ENCODE data around the gene IL19. TPM values are rescaled to one million over a fixed set of nuclear protein-coding genes. Genes with fewer than 3 reads are reported as not detected.

The IL19 gene
- total RNA-seq, 5 donors from 2014 or later (not counting 1 experiment from before 2014, with no cell fraction given): not detected

DNA sequence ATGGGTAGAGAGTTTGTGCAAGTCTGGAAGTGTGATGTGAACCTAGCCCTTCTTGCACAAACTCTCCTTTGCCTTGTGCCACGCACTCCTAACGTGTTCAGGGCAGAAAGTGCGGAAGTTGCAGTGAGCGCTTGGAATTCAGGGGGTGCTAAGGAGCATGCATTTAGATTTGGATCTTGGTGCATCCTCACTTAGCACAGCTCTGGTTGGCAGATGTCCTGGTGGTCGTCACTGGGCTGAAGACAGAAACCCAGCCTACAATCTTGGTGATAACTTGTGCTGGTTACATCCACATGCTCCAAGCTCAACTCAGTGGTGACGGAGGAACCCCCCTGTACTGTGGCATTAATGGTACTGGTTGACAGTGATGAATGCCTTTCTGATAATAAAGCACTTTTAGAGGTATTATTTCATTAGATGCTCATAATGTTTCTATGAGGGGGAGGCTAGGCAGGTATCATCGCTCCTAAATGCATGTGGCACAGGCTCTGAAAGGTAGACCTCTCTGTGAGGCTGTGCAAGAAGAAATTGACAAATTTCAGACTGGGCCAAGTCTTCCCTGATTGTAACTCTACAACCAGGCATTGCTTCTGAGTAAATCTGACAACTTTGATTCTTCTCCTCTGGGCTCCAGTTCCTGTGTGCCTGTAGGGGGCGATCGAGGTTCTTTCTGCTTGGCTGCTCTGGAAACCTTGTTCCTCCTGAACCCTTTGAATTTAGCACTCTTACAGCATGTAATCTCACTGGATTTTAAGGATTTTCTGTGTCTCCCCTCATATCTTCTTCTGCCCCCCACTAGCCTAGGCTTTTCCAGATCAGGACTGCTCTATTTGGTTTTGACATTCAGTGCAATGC is 45.2 kb upstream of the IL19 start:
- Histone ChIP-seq H3K27me3 (replicated peaks in 1 of 2; ENCODE audit: control insufficient read depth in 2 of 2, extremely low read depth in 1 of 2, insufficient read depth in 2 of 2, low read length in 1 of 2) (no peaks in the 10 kb centered on the region), H3K9me3 (no peaks in the 10 kb centered on the region), H3K36me3 (ENCODE audit: control insufficient read depth in 2 of 2, extremely low read depth in 1 of 2, insufficient read depth in 1 of 2, low read length in 1 of 2) (peaks cover 14 to 20% of the 10 kb centered on the region in 2 donors), H3K27ac (ENCODE audit: low read length) (no peak overlapping the region), H3K4me3 (ENCODE audit: control insufficient read depth in 1 of 2, extremely low read depth in 1 of 2, low read length in 1 of 2) (no peak overlapping the region), H3K4me1 (ENCODE audit: control insufficient read depth in 1 of 2, extremely low read depth in 1 of 2, insufficient read depth in 2 of 2, low read length in 2 of 2) (peaks cover 8 to 54% of the 10 kb centered on the region in 2 experiments)
- H3K27me3 Mint-ChIP-seq: no peaks in the 10 kb centered on the region
- CTCF ChIA-PET: interaction anchor here (0.5 to 4.4 kb wide), 29 partner anchors 8 to 258 kb away, joined by 3 to 30 read pairs (median 4); no protein-coding TSS in a partner anchor
- peaks cover 43 to 60% (median 55%) of the 10 kb centered on the region in 3 donors for H3K4me1 Mint-ChIP-seq
- no peak overlapping the region for H3K4me3 Mint-ChIP-seq
- peak in 32 of 35 experiments; percentile 11 to 81 (median 60) for DNase-seq
- peak; percentile 44 to 62 (median 52) for ATAC-seq (replicated peaks in 1 of 4)
- peak overlapping the region; percentile 17 to 39 for H3K27ac Mint-ChIP-seq
- H3K36me3 Mint-ChIP-seq: peaks cover 11% of the 10 kb centered on the region
- WGBS (ENCODE audit: insufficient coverage): 96% methylated on average over 5 of the region's 9 CpGs
- POLR2A ChIA-PET: interaction anchor here in 1 of 2 donors (0.7 kb wide), 1 partner anchor 9 kb away, joined by 5 read pairs; no protein-coding TSS in a partner anchor
- no peaks in the 10 kb centered on the region for H3K9me3 Mint-ChIP-seq

DNA sequence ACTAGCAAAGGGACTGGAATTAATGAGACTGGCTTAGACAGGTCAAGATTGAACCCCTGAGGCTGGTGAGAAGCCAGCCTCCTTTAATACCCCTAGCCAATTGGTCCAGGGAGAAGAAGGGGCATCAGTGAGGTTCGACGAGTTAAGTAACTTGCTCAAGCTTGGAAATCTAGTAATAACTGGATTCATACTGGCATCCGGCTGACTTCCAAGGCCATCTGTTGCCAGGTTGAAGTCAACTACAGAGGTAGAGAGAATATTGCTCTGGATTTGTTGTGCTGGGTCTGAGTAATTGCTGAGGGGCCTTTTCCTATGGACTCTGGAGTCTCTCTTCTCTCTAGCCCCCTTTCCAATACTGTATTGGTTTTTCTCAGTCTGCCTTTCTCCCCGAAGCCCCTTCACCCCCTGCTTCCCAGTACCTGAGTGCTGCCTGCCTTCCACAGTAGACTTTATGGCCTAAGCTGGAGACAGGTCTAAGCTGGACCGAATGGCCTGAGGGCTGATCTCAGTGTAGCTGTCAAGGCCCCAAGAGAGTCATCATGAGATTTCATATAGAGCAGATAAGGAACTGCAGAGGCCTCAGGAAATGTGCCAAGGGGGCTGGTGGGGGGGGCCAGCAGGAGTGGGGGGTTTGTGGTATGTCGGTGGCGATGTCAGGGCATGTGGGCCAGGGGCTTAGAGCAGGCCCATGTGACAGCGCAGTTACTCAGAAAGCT is 42.4 kb upstream of the IL19 start:
- Mint-ChIP-seq H3K4me3 (no peak overlapping the region), H3K27ac (peak overlapping the region in 1 of 2 donors; percentile 28), H3K36me3 (peaks cover 27% of the 10 kb centered on the region), H3K27me3 (no peaks in the 10 kb centered on the region), H3K9me3 (no peaks in the 10 kb centered on the region), H3K4me1 (peaks cover 38 to 44% (median 40%) of the 10 kb centered on the region in 3 donors)
- Histone ChIP-seq H3K27me3 (replicated peaks in 1 of 2; ENCODE audit: control insufficient read depth in 2 of 2, extremely low read depth in 1 of 2, insufficient read depth in 2 of 2, low read length in 1 of 2) (no peaks in the 10 kb centered on the region), H3K4me1 (ENCODE audit: control insufficient read depth in 1 of 2, extremely low read depth in 1 of 2, insufficient read depth in 2 of 2, low read length in 2 of 2) (peaks cover 8 to 43% of the 10 kb centered on the region in 2 experiments), H3K36me3 (ENCODE audit: control insufficient read depth in 2 of 2, extremely low read depth in 1 of 2, insufficient read depth in 1 of 2, low read length in 1 of 2) (peaks cover 34 to 48% of the 10 kb centered on the region in 2 donors), H3K27ac (ENCODE audit: low read length) (no peak overlapping the region), H3K9me3 (no peaks in the 10 kb centered on the region), H3K4me3 (ENCODE audit: control insufficient read depth in 1 of 2, extremely low read depth in 1 of 2, low read length in 1 of 2) (no peak overlapping the region)
- ATAC-seq (replicated peaks in 1 of 4) (no peak), DNase-seq (no peak)
- POLR2A ChIA-PET: no interaction called here
- CTCF ChIA-PET: interaction anchor here (0.5 to 4.4 kb wide), 5 partner anchors 10 to 298 kb away, joined by 3 to 30 read pairs (median 3); no protein-coding TSS in a partner anchor
- 76% methylated on average over 5 of the region's 8 CpGs for WGBS (ENCODE audit: insufficient coverage)

DNA sequence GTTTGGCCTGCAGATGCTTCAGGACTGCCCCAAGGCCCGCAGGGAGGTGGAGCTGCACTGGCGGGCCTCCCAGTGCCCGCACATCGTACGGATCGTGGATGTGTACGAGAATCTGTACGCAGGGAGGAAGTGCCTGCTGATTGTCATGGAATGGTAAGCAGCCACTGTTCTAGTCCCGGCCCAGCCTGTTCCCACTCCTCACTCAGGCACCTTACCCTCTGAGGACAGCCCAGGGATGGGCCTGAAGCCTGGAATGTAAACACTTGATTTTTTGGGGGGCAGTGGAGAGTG is 41.9 kb upstream of the IL19 start:
- H3K4me1 ChIP-seq (ENCODE audit: control insufficient read depth in 1 of 2, extremely low read depth in 1 of 2, insufficient read depth in 2 of 2, low read length in 2 of 2): peaks cover 6 to 40% of the 10 kb centered on the region in 2 experiments
- no peak overlapping the region for H3K27ac ChIP-seq (ENCODE audit: low read length)
- no peaks in the 10 kb centered on the region for H3K27me3 ChIP-seq (replicated peaks in 1 of 2; ENCODE audit: control insufficient read depth in 2 of 2, extremely low read depth in 1 of 2, insufficient read depth in 2 of 2, low read length in 1 of 2)
- no peak overlapping the region for H3K4me3 ChIP-seq (ENCODE audit: control insufficient read depth in 1 of 2, extremely low read depth in 1 of 2, low read length in 1 of 2)
- Mint-ChIP-seq H3K27me3 (no peaks in the 10 kb centered on the region), H3K4me1 (peaks cover 37 to 42% (median 39%) of the 10 kb centered on the region in 3 donors), H3K36me3 (peaks cover 31% of the 10 kb centered on the region), H3K4me3 (no peak overlapping the region), H3K9me3 (no peaks in the 10 kb centered on the region), H3K27ac (no peak overlapping the region)
- H3K36me3 ChIP-seq (ENCODE audit: control insufficient read depth in 2 of 2, extremely low read depth in 1 of 2, insufficient read depth in 1 of 2, low read length in 1 of 2): peaks cover 33 to 51% of the 10 kb centered on the region in 2 donors
- ATAC-seq (replicated peaks in 1 of 4): no peak
- H3K9me3 ChIP-seq: no peaks in the 10 kb centered on the region
- DNase-seq: no peak
- POLR2A ChIA-PET: no interaction called here
- CTCF ChIA-PET: interaction anchor here (0.7 to 4.4 kb wide), 3 partner anchors 78 to 298 kb away, joined by 3 to 30 read pairs (median 3); no protein-coding TSS in a partner anchor
- 94% methylated on average over 8 of the region's 9 CpGs for WGBS (ENCODE audit: insufficient coverage)

DNA sequence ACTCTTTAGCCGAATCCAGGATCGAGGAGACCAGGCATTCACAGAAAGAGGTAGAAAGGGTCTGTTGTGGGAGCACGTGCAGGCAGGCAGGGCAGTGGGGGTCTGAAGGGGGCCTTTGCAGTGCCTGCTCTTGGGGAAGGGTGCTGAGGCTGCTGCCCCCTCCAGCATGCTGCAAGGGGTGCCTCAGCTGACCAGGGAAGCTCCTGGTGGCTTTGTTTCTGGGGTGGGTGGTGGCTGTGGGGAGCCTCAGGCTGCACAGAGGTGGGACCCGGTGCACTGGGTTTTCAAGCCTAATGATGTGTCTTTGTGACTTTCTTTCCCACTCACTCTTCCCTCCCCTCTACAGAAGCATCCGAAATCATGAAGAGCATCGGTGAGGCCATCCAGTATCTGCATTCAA is 41.5 kb upstream of the IL19 start:
- no peaks in the 10 kb centered on the region for H3K9me3 ChIP-seq
- Mint-ChIP-seq H3K36me3 (peaks cover 32% of the 10 kb centered on the region), H3K4me1 (peaks cover 33 to 38% (median 35%) of the 10 kb centered on the region in 3 donors), H3K9me3 (no peaks in the 10 kb centered on the region), H3K4me3 (no peak overlapping the region), H3K27ac (peak overlapping the region in 1 of 2 donors; percentile 6), H3K27me3 (no peaks in the 10 kb centered on the region)
- DNase-seq (no peak), ATAC-seq (replicated peaks in 1 of 4) (no peak)
- H3K27ac ChIP-seq (ENCODE audit: low read length): no peak overlapping the region
- H3K36me3 ChIP-seq (ENCODE audit: control insufficient read depth in 2 of 2, extremely low read depth in 1 of 2, insufficient read depth in 1 of 2, low read length in 1 of 2): peaks cover 31 to 53% of the 10 kb centered on the region in 2 donors
- H3K4me1 ChIP-seq (ENCODE audit: control insufficient read depth in 1 of 2, extremely low read depth in 1 of 2, insufficient read depth in 2 of 2, low read length in 2 of 2): peaks cover 6 to 37% of the 10 kb centered on the region in 2 experiments
- ChIA-PET POLR2A (no interaction called here), CTCF (interaction anchor here in 1 of 2 donors (0.7 kb wide), 1 partner anchor 299 kb away, joined by 3 read pairs; no protein-coding TSS in a partner anchor)
- no peaks in the 10 kb centered on the region for H3K27me3 ChIP-seq (replicated peaks in 1 of 2; ENCODE audit: control insufficient read depth in 2 of 2, extremely low read depth in 1 of 2, insufficient read depth in 2 of 2, low read length in 1 of 2)
- H3K4me3 ChIP-seq (ENCODE audit: control insufficient read depth in 1 of 2, extremely low read depth in 1 of 2, low read length in 1 of 2): no peak overlapping the region
- 98% methylated on average over 5 of the region's 6 CpGs for WGBS (ENCODE audit: insufficient coverage)

DNA sequence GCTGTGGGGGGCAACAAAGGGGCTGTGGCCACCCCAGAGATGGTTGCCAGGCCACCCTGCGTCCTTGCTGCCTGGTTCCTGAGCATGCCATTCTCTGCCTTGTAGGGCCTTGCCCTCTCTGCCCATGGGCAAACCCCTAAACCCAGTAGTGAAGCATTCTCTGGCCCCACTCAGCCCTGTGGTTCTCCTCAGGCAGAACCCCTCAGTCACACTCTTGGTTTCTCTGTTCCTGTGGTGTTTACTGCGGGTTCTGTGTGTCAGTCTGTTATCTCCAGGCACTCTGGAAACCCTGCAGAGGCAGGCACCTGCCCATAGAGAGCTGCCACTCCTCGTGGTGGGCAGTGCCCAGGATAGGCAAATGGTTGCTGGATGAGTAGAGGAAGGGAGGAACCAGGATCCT is 41.1 kb upstream of the IL19 start:
- Histone ChIP-seq H3K4me1 (ENCODE audit: control insufficient read depth in 1 of 2, extremely low read depth in 1 of 2, insufficient read depth in 2 of 2, low read length in 2 of 2) (peaks cover 6 to 38% of the 10 kb centered on the region in 2 experiments), H3K4me3 (ENCODE audit: control insufficient read depth in 1 of 2, extremely low read depth in 1 of 2, low read length in 1 of 2) (no peak overlapping the region), H3K27me3 (replicated peaks in 1 of 2; ENCODE audit: control insufficient read depth in 2 of 2, extremely low read depth in 1 of 2, insufficient read depth in 2 of 2, low read length in 1 of 2) (no peaks in the 10 kb centered on the region), H3K27ac (ENCODE audit: low read length) (no peak overlapping the region), H3K36me3 (ENCODE audit: control insufficient read depth in 2 of 2, extremely low read depth in 1 of 2, insufficient read depth in 1 of 2, low read length in 1 of 2) (peaks cover 31 to 56% of the 10 kb centered on the region in 2 donors), H3K9me3 (no peaks in the 10 kb centered on the region)
- H3K36me3 Mint-ChIP-seq: peaks cover 32% of the 10 kb centered on the region
- ChIA-PET CTCF (no interaction called here), POLR2A (no interaction called here)
- H3K9me3 Mint-ChIP-seq: no peaks in the 10 kb centered on the region
- H3K27ac Mint-ChIP-seq: peak overlapping the region in 1 of 2 donors; percentile 39
- DNase-seq (no peak), ATAC-seq (replicated peaks in 1 of 4) (no peak)
- no peak overlapping the region for H3K4me3 Mint-ChIP-seq
- WGBS (ENCODE audit: insufficient coverage): 84% methylated on average over 3 of the region's 3 CpGs
- no peaks in the 10 kb centered on the region for H3K27me3 Mint-ChIP-seq
- H3K4me1 Mint-ChIP-seq: peaks cover 33 to 38% (median 35%) of the 10 kb centered on the region in 3 donors

DNA sequence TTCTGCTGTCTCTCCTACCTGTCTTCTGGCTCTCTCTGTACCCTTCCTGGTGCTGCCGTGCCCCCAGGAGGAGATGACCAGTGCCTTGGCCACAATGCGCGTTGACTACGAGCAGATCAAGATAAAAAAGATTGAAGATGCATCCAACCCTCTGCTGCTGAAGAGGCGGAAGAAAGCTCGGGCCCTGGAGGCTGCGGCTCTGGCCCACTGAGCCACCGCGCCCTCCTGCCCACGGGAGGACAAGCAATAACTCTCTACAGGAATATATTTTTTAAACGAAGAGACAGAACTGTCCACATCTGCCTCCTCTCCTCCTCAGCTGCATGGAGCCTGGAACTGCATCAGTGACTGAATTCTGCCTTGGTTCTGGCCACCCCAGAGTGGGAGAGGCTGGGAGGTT is 38.1 kb upstream of the IL19 start:
- H3K4me1 ChIP-seq (ENCODE audit: control insufficient read depth in 1 of 2, extremely low read depth in 1 of 2, insufficient read depth in 2 of 2, low read length in 2 of 2): peaks cover 20 to 46% of the 10 kb centered on the region in 2 experiments
- POLR2A ChIA-PET: no interaction called here
- H3K4me1 Mint-ChIP-seq: peaks cover 37 to 41% (median 41%) of the 10 kb centered on the region in 3 donors

More for the DNA sequence above, 38.1 kb upstream of the IL19 start:
- peaks cover 31 to 61% of the 10 kb centered on the region in 2 donors for H3K36me3 ChIP-seq (ENCODE audit: control insufficient read depth in 2 of 2, extremely low read depth in 1 of 2, insufficient read depth in 1 of 2, low read length in 1 of 2)
- DNase-seq (no peak), ATAC-seq (replicated peaks in 1 of 4) (no peak)
- no peak overlapping the region for H3K27ac ChIP-seq (ENCODE audit: low read length)
- H3K4me3 ChIP-seq (ENCODE audit: control insufficient read depth in 1 of 2, extremely low read depth in 1 of 2, low read length in 1 of 2): no peak overlapping the region
- Mint-ChIP-seq H3K36me3 (peaks cover 32% of the 10 kb centered on the region), H3K27me3 (no peaks in the 10 kb centered on the region), H3K4me3 (peak overlapping the region in 1 of 3 donors; percentile 46), H3K27ac (no peak overlapping the region), H3K9me3 (no peaks in the 10 kb centered on the region)
- WGBS (ENCODE audit: insufficient coverage): 95% methylated on average over 7 of the region's 11 CpGs
- CTCF ChIA-PET: interaction anchor here (1.2 to 5.9 kb wide), 3 partner anchors 75 to 176 kb away, joined by 4 to 140 read pairs (median 45); no protein-coding TSS in a partner anchor
- no peaks in the 10 kb centered on the region for H3K9me3 ChIP-seq
- no peaks in the 10 kb centered on the region for H3K27me3 ChIP-seq (replicated peaks in 1 of 2; ENCODE audit: control insufficient read depth in 2 of 2, extremely low read depth in 1 of 2, insufficient read depth in 2 of 2, low read length in 1 of 2)
